Measurements from ENCODE around the gene P2RX3.
"Not testable (repeated sequence)": the region's sequence is repeated elsewhere in the genome, so short reads cannot be mapped to it uniquely, and the experiment has no call there.

The P2RX3 gene

DNA sequence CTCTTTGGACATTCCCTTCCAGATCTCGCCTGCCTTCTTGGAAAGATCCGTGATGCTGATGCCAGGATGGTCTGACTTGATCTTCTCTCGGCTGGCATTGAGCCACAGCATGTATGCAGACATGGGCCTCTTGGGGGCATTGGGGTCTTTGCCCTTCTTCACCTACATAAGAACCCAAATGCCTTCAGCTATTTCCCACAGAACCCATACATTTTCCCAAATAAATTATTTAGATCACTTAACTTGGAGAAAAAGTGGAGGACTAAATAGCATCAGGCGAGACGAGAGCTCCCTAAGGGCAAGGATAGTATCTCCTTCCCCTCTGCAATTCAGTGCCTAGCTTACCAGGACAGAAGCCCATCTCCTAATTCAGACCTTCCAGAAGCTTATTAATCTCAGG is 10.4 kb upstream of the P2RX3 start:
- no peak for DNase-seq

GRCh38 chr11:57330029-57330428 is 8.1 kb upstream of the P2RX3 start:
- DNase-seq, result no peak

GRCh38 chr11:57331720-57332119 is 6.4 kb upstream of the P2RX3 start:
- no peak for DNase-seq

- no peak for DNase-seq
Observed at GRCh38 chr11:57332694-57333440, 5.3 kb upstream of the P2RX3 start.

DNA sequence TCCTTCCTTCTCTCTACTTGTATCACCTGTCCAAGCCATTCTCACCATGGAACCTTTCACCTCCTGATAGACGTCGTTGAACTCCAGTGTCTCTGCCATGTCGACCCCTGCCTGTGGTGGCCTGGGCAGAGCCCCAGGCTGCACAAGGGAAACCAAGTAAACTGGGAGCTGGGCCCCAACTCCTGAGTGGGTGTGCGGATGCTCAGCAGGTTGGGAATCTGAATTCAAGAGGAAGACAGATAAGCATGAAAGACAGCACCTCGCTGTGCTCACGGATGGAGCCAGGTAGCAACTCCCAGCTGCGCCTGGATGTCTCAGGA is 3.2 kb upstream of the P2RX3 start:
- no peak for DNase-seq

GRCh38 chr11:57335343-57336110 is 2.6 kb upstream of the P2RX3 start, which contains the start of gene SSRP1:
Gene SSRP1 (minus strand): TSS chr11:57335892. CDS start chr11:57335121, 771 bp downstream.
- DNase-seq, result peak; percentile 86

GRCh38 chr11:57336111-57336666 is 2.0 kb upstream of the P2RX3 start:
- DNase-seq, result no peak

DNA sequence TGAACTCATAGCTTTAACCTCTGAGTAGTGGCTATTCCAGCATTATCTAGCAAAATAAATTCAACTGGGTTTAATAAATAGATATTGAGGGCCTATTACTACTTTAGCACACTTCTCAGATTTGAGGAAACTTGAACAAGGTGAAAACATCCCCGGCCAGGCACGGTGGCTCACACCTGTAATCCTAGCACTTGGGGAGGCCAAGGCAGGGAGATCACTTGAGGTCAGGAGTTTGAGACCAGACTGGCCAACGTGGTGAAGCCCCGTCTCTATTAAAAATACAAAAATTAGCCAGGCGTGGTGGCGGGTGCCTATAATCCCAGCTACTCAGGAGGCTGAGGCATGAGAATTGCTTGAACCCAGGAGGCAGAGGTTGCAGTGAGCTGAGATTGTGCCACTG is 1.3 kb upstream of the P2RX3 start:
- not testable (repeated sequence) for DNase-seq

DNA sequence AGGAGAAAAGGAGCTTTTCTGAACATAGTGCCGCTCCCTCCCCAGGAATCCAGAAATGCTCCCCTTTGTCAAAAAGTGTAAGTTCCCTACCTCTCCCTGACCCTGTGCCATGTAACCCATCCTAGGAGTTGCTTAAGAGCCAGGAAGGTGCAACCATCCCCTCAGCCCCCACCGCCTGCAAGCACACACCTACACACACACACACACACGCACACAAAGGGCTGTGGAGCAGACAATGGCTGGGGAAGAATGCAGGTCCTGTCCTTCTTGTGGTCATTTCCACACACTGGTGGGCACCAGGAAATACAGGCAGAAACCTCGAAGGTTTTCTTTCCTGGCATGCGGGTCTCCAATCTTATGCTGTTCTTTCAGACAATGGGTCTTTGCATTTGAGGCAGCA is 1.2 kb downstream of the P2RX3 start:
- DNase-seq, result no peak

GRCh38 chr11:57340039-57340615 is 2.0 kb downstream of the P2RX3 start:
- no peak for DNase-seq

DNA sequence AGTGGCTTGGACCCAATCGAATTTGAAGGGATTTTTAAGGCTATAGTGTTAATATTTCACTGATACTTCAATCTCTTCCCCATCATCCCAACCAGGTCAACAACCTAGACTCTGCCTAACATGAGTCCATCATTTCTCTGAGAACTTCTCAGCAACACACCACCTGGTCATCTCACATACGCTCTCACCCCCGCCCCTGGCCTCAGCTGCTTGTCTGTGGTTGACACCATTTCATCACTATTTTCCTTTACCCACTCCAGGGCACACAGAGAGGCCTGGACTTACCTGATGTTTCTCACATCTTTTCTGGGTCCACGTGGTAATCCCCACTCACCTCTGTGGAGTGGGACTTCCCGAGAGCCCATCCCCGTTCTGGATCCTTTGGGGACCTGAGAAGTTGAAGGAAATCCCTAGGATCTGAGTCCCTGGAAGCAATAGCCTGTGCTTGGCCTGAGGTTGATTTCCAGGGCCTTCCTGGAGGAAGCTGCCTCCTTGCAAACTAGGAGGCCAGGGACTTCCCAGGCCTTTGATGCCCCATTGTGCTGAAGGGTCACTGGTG is 3.2 kb downstream of the P2RX3 start:
- no peak for DNase-seq

- DNase-seq, result no peak
Observed at GRCh38 chr11:57342702-57343101, 4.5 kb downstream of the P2RX3 start.

GRCh38 chr11:57343825-57344224 is 5.7 kb downstream of the P2RX3 start:
- DNase-seq, result no peak

GRCh38 chr11:57344826-57345225 is 6.7 kb downstream of the P2RX3 start:
- DNase-seq, result no peak

- peak; percentile 68 for DNase-seq
Observed at GRCh38 chr11:57345555-57346211, 7.5 kb downstream of the P2RX3 start.

- DNase-seq, result no peak
Observed at GRCh38 chr11:57347336-57347735, 9.2 kb downstream of the P2RX3 start.

- DNase-seq, result no peak
Observed at GRCh38 chr11:57348052-57348451, 9.9 kb downstream of the P2RX3 start.

- no peak for DNase-seq
Observed at GRCh38 chr11:57348636-57349313, 10.6 kb downstream of the P2RX3 start.

GRCh38 chr11:57349491-57350274 is 11.5 kb downstream of the P2RX3 start:
- DNase-seq, result peak; percentile 68

DNA sequence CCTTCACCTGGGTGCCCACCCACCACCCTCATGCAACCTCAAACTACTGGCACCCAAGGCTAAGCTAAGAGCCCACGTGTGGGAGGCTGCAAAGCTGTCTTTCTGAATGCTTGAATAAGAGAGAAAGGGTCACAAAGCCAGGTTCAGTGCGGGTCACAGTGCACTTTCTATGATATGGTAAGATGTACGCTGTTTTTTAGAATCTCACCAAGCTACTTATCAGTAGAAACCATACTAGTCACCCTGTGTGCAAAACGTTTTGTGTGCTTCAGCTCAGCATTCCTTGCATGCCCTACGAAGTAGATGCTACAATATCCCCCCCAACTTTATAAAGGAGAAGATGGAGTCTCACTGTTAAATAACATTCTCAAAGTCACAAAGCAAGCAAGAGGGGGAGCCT is 14.9 kb downstream of the P2RX3 start:
- no peak for DNase-seq

- no peak for DNase-seq
Observed at GRCh38 chr11:57353446-57353845, 15.3 kb downstream of the P2RX3 start.
